ENCODE results near the gene PKP4. TPM values are rescaled to one million over a fixed set of nuclear protein-coding genes. Genes with fewer than 3 reads are reported as not detected.

PKP4 gene
- total RNA-seq, 1 experiment from 2014 or later, result 147 TPM

DNA sequence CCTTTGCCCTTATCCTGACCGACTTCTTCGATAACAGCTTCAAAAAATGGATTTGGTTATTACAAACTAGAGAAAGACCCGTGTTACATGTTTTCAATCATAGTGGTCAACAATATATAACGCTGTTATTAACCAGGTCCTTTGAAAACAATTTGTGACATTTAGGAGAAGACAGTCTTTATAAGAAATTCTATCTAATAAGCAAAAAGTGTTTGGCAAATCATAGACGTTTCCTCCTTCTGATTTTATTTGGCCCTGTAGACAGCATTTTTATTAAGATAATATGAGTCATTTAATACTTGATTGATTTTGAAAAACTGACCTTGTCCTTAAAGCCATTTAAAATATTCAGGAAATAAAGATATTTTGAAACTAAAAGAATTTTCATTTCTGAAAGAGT is 177.9 kb downstream of the PKP4 start:
- ChIA-PET CTCF (no interaction called here), POLR2A (interaction anchor here (0.6 kb wide), 1 partner anchor 16 kb away, joined by 4 read pairs; no protein-coding TSS in a partner anchor)
- Histone ChIP-seq H3K36me3 (ENCODE audit: control insufficient read depth, insufficient read depth, low read length) (peaks cover 1% of the 10 kb centered on the region; the same call in 1 of the 2 replicates), H3K4me1 (no peaks in the 10 kb centered on the region), H3K27me3 (replicated peaks; ENCODE audit: control insufficient read depth, insufficient read depth, low read length) (no peaks in the 10 kb centered on the region), H3K4me3 (ENCODE audit: low read depth, low read length) (no peak overlapping the region), H3K9me3 (no peaks in the 10 kb centered on the region)
- H3K9me3 Mint-ChIP-seq (ENCODE audit: unreplicated experiment), result no peaks in the 10 kb centered on the region
- no peak overlapping the region for H3K4me3 Mint-ChIP-seq (ENCODE audit: unreplicated experiment)
- DNase-seq, result no peak
- no peaks in the 10 kb centered on the region for H3K27me3 Mint-ChIP-seq (ENCODE audit: insufficient read depth, unreplicated experiment)
- H3K36me3 Mint-ChIP-seq (ENCODE audit: insufficient read depth, unreplicated experiment), result peaks cover 45% of the 10 kb centered on the region
- BruUV-seq (replicated peaks), result no TSS peak
- intact Hi-C loops (cut with micrococcal nuclease; ENCODE audit: unreplicated experiment), result no loop called here
- H3K27ac Mint-ChIP-seq (ENCODE audit: unreplicated experiment), result no peak overlapping the region
- H3K4me1 Mint-ChIP-seq (ENCODE audit: low read depth, unreplicated experiment), result no peaks in the 10 kb centered on the region
- TF ChIP-seq, protein P1, sequence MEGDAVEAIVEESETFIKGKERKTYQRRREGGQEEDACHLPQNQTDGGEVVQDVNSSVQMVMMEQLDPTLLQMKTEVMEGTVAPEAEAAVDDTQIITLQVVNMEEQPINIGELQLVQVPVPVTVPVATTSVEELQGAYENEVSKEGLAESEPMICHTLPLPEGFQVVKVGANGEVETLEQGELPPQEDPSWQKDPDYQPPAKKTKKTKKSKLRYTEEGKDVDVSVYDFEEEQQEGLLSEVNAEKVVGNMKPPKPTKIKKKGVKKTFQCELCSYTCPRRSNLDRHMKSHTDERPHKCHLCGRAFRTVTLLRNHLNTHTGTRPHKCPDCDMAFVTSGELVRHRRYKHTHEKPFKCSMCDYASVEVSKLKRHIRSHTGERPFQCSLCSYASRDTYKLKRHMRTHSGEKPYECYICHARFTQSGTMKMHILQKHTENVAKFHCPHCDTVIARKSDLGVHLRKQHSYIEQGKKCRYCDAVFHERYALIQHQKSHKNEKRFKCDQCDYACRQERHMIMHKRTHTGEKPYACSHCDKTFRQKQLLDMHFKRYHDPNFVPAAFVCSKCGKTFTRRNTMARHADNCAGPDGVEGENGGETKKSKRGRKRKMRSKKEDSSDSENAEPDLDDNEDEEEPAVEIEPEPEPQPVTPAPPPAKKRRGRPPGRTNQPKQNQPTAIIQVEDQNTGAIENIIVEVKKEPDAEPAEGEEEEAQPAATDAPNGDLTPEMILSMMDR (IDR thresholded peaks at IDR 0.05; ENCODE audit: insufficient read depth in 1 of 2, low read depth in 1 of 2, low read length in 1 of 2, severe bottlenecking in 1 of 2, unreplicated experiment in 1 of 2), result no peak

DNA sequence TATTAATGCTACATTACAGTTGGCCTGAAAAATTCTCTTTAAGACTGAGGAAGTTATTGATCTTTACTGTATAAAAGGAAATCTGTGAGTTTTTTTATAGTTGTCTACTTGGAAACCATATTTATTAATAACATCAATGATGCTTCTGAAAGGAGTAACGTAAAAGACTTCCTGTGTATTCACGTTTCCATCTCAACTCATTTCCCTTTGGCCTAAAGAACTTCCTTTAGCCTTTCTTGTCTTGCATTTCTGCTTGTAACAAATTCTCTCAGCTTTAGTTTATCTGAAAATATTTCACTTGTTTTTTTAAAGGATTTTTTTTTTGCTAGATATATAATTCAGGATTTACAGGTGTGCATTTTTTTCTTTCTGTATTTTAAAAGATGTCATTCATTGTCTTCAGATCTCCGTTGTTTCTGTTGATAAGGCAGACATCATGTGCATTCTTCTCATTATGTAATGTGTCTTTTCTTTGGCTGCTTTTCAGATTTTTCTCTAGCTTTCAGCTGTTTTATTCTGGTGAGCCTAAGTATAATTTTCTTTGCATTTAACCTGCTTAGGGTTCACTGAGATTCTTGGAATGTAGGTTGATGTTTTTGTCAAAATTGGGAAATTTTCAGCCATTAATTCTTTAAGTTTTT is 179.3 kb downstream of the PKP4 start:
- TF ChIP-seq, protein P1 (IDR thresholded peaks at IDR 0.05; ENCODE audit: insufficient read depth in 1 of 2, low read depth in 1 of 2, low read length in 1 of 2, severe bottlenecking in 1 of 2, unreplicated experiment in 1 of 2), result no peak
- POLR2A ChIA-PET, result interaction anchor here (0.7 kb wide), 1 partner anchor 178 kb away, joined by 4 read pairs; no protein-coding TSS in a partner anchor
- Histone ChIP-seq H3K4me1 (no peaks in the 10 kb centered on the region), H3K27me3 (replicated peaks; ENCODE audit: control insufficient read depth, insufficient read depth, low read length) (no peaks in the 10 kb centered on the region), H3K4me3 (ENCODE audit: low read depth, low read length) (no peak overlapping the region), H3K9me3 (no peaks in the 10 kb centered on the region), H3K36me3 (ENCODE audit: control insufficient read depth, insufficient read depth, low read length) (peaks cover 3% of the 10 kb centered on the region)
- Mint-ChIP-seq H3K27me3 (ENCODE audit: insufficient read depth, unreplicated experiment) (no peaks in the 10 kb centered on the region), H3K4me1 (ENCODE audit: low read depth, unreplicated experiment) (no peaks in the 10 kb centered on the region), H3K27ac (ENCODE audit: unreplicated experiment) (no peak overlapping the region), H3K36me3 (ENCODE audit: insufficient read depth, unreplicated experiment) (peaks cover 51% of the 10 kb centered on the region), H3K9me3 (ENCODE audit: unreplicated experiment) (no peaks in the 10 kb centered on the region), H3K4me3 (ENCODE audit: unreplicated experiment) (no peak overlapping the region)
- intact Hi-C loops (cut with micrococcal nuclease; ENCODE audit: unreplicated experiment), result no loop called here
- BruUV-seq (replicated peaks), result no TSS peak
- DNase-seq, result no peak
- CTCF ChIA-PET, result no interaction called here

DNA sequence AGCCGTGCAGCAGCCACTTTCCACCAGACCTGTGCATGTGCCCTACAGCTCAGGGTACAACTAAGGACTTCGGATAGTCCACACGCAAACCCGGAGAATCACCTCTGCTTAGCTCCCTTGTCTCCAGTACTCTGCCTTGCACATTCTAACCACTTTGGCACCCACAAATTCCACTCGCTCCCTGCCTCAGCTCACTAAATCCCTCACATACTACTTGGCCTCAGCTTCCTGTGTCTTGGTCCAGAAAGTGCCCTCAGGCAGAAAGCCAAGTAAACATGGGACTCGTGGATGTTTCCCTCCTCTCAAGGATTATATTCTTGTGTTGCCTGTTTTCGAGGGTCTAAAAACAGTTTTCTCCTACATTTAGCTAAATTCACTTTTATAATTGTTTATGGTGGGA is 180.6 kb downstream of the PKP4 start:
- no peaks in the 10 kb centered on the region for H3K4me1 Mint-ChIP-seq (ENCODE audit: low read depth, unreplicated experiment)
- peaks cover 2% of the 10 kb centered on the region for H3K36me3 ChIP-seq (ENCODE audit: control insufficient read depth, insufficient read depth, low read length)
- ChIA-PET CTCF (no interaction called here), POLR2A (no interaction called here)
- no peaks in the 10 kb centered on the region for H3K27me3 ChIP-seq (replicated peaks; ENCODE audit: control insufficient read depth, insufficient read depth, low read length)
- intact Hi-C loops (cut with micrococcal nuclease; ENCODE audit: unreplicated experiment), result no loop called here
- no peak overlapping the region for H3K27ac Mint-ChIP-seq (ENCODE audit: unreplicated experiment)
- H3K4me1 ChIP-seq, result no peaks in the 10 kb centered on the region
- peaks cover 49% of the 10 kb centered on the region for H3K36me3 Mint-ChIP-seq (ENCODE audit: insufficient read depth, unreplicated experiment)
- no peaks in the 10 kb centered on the region for H3K27me3 Mint-ChIP-seq (ENCODE audit: insufficient read depth, unreplicated experiment)
- DNase-seq, result no peak
- H3K9me3 ChIP-seq, result no peaks in the 10 kb centered on the region
- no TSS peak for BruUV-seq (replicated peaks)
- H3K9me3 Mint-ChIP-seq (ENCODE audit: unreplicated experiment), result no peaks in the 10 kb centered on the region
- no peak overlapping the region for H3K4me3 Mint-ChIP-seq (ENCODE audit: unreplicated experiment)
- H3K4me3 ChIP-seq (ENCODE audit: low read depth, low read length), result no peak overlapping the region
- TF ChIP-seq, protein P1 (IDR thresholded peaks at IDR 0.05; ENCODE audit: insufficient read depth in 1 of 2, low read depth in 1 of 2, low read length in 1 of 2, severe bottlenecking in 1 of 2, unreplicated experiment in 1 of 2), result no peak
